Smooth muscle cell (in vitro differentiated cells): ENCODE data around the gene HTR3D. TPM values are rescaled to one million over a fixed set of nuclear protein-coding genes. Genes with fewer than 3 reads are reported as not detected.
"Not testable (repeated sequence)": the region's sequence is repeated elsewhere in the genome, so short reads cannot be mapped to it uniquely, and the experiment has no call there.

Source experiments
- DNase-seq: peaks from one replicate; lab custom pipeline; 2025; ENCODE audit not compliant: unreplicated experiment; lab: John Stamatoyannopoulos, UW
- H2AFZ ChIP-seq: fragments of 200-600 bp; sonication (generic); 2 replicates; pipeline ENCODE4 v1.6.0; 2016; ENCODE audit warnings: antibody characterized with exemption, low read depth, mild to moderate bottlenecking
- H3F3A ChIP-seq: fragments of 200-600 bp; sonication (generic); 2 replicates; pipeline ENCODE4 v1.6.0; 2017; ENCODE audit warnings: antibody characterized with exemption, low read depth
- H3K27ac ChIP-seq: fragments of 200-600 bp; sonication (generic); 2 replicates; pipeline ENCODE4 v1.5.1; 2016; ENCODE audit warnings: low read depth, mild to moderate bottlenecking
- H3K27me3 ChIP-seq: fragments of 200-600 bp; sonication (generic); 2 replicates; pipeline ENCODE4 v1.6.1; 2016; ENCODE audit warnings: low read depth, mild to moderate bottlenecking
- H3K36me3 ChIP-seq: fragments of 200-600 bp; sonication (generic); 2 replicates; pipeline ENCODE4 v1.5.1; 2016; ENCODE audit warnings: low read depth
- H3K4me1 ChIP-seq: fragments of 200-600 bp; sonication (generic); 2 replicates; pipeline ENCODE4 v1.5.1; 2016; ENCODE audit warnings: low read depth
- H3K4me2 ChIP-seq: fragments of 200-600 bp; sonication (generic); 2 replicates; pipeline ENCODE4 v1.6.0; 2016; ENCODE audit warnings: mild to moderate bottlenecking
- H3K4me3 ChIP-seq: fragments of 200-600 bp; sonication (generic); 2 replicates; pipeline ENCODE4 v1.5.1; 2016; ENCODE audit warnings: mild to moderate bottlenecking
- H3K79me2 ChIP-seq: fragments of 200-600 bp; sonication (generic); 2 replicates; pipeline ENCODE4 v1.6.0; 2016; ENCODE audit warnings: low read depth, mild to moderate bottlenecking
- H3K9ac ChIP-seq: fragments of 200-600 bp; sonication (generic); 2 replicates; pipeline ENCODE4 v1.6.0; 2016; ENCODE audit warnings: low read depth
- H3K9me3 ChIP-seq: fragments of 200-600 bp; sonication (generic); replicated peaks from 2 replicates; pipeline ENCODE4 v1.5.1; 2016; ENCODE audit warnings: low read depth
- H4K20me1 ChIP-seq: fragments of 200-600 bp; sonication (generic); 2 replicates; pipeline ENCODE4 v1.6.0; 2016; ENCODE audit warnings: low read depth
- CTCF ChIP-seq: fragments of 200-600 bp; sonication (generic); IDR thresholded peaks from 2 replicates; pipeline ENCODE4 v1.5.1; 2017; ENCODE audit warnings: borderline replicate concordance, mild to moderate bottlenecking, antibody characterized with exemption; ENCODE audit not compliant: insufficient read depth, poor library complexity, severe bottlenecking
- WGBS: methylation state at CpG from one replicate; pipeline ENCODE4 v1.1.7; 2016; ENCODE audit warnings: low lambda C conversion rate; 5-methylcytosine and 5-hydroxymethylcytosine counted together
- polyA plus RNA-seq: library from polyadenylated mRNA; unstranded; fragments of >200 nt; fragmentation: Nextera tagmentation; extraction: Ambion mirVana; gene quantifications from 2 replicates; pipeline ENCODE4 v1.2.1, GENCODE V29; 2016
- total RNA-seq: library from RNA; depleted of rRNA; stranded (reverse); fragments of >200 nt; gene quantifications from 2 replicates; pipeline ENCODE4 v1.2.3, GENCODE V29; 2014

The HTR3D gene
- total and polyA plus RNA-seq, 2 experiments from 2014 or later, result not detected

GRCh38 chr3:184004476-184004875 lies 27.1 kb upstream of the HTR3D start:
- Histone ChIP-seq H3K4me3 (no peak overlapping the region), H3K36me3 (peaks cover 2% of the 10 kb centered on the region), H3K4me1 (no peaks in the 10 kb centered on the region), H3K27me3 (no peaks in the 10 kb centered on the region), H3K9me3 (no peaks in the 10 kb centered on the region), H3K27ac (peak overlapping the region; percentile 72), H4K20me1 (no peaks in the 10 kb centered on the region), H3F3A (peaks cover 6% of the 10 kb centered on the region), H3K9ac (no peak overlapping the region), H2AFZ (no peak overlapping the region), H3K79me2 (no peaks in the 10 kb centered on the region), H3K4me2 (peak overlapping the region; percentile 24)
- 66% methylated on average over 2 of the region's 2 CpGs for WGBS
- no peak for DNase-seq
- TF ChIP-seq CTCF, result no peak

DNA sequence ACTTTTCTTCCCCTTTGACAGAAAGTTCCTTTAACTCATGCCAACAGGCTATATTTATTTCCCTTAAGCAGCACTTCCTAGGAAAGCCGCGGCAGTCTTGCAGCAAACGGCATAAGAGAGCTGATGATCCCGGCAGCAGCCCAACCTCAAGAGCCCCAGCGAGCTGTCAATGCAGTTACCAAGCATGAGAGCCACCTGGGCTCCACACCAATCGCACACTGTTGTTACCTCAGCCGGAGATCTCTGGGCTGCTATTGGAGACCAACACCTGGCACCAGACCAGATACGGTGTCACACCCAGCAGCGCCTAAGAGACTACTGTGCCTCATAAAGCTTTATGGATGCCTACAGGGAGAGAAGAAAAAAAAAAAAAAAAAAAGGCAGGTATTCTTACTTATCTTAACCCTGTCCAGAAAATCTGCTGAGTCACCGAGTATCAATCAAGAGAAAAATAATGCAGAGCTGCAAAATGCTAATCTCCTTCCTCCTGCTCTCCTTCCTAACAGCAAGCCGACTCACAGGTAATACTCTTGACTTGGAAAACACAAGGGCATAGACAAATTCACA lies 25.5 kb upstream of the HTR3D start:
- Histone ChIP-seq H3K9ac (no peak overlapping the region), H3K9me3 (no peaks in the 10 kb centered on the region), H3K4me3 (no peak overlapping the region), H3K4me2 (peak overlapping the region; percentile 5), H2AFZ (no peak overlapping the region), H3F3A (peaks cover 6% of the 10 kb centered on the region), H3K27ac (peak overlapping the region; percentile 37), H4K20me1 (no peaks in the 10 kb centered on the region), H3K79me2 (no peaks in the 10 kb centered on the region), H3K4me1 (no peaks in the 10 kb centered on the region), H3K36me3 (peaks cover 2% of the 10 kb centered on the region), H3K27me3 (no peaks in the 10 kb centered on the region)
- no peak for DNase-seq
- WGBS, result 68% methylated on average over 11 of the region's 11 CpGs
- TF ChIP-seq CTCF, result no peak

DNA sequence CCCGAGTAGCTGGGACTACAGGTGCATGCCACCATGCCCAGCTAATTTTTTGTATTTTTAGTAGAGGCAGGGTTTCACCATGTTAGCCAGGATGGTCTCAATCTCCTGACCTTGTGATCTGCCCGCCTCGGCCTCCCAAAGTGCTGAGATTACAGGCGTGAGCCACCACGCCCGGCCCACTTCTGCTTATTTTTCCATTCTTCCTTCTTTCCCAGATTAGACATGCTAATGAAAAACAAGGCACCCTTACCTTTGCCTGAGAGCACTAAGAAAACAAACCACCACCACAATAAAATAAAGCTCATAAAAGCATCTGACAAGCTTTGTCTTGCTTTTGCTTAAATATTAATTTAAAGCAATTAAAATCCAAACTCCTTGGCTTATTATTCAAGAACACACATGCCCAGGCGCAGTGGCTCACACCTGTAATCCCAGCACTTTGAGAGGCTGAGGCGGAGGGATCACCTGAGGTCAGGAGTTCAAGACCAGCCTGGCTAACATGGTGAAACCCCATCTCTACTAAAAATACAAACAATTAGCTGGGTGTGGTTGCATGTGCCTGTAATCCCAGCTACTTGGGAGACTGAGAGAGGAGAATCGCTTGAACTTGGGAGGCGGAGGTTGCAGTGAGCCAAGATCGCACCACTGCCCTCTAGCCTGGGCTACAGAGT lies 24.3 kb upstream of the HTR3D start:
- H3K9me3 ChIP-seq, H3K27me3 ChIP-seq, H3K79me2 ChIP-seq, H3K4me2 ChIP-seq, DNase-seq, H3K4me1 ChIP-seq, H2AFZ ChIP-seq, H3K27ac ChIP-seq, H3K9ac ChIP-seq, H3K4me3 ChIP-seq, H4K20me1 ChIP-seq, H3F3A ChIP-seq: not testable (repeated sequence)
- WGBS, result 93% methylated on average over 10 of the region's 11 CpGs
- peaks cover 10% of the 10 kb centered on the region for H3K36me3 ChIP-seq

DNA sequence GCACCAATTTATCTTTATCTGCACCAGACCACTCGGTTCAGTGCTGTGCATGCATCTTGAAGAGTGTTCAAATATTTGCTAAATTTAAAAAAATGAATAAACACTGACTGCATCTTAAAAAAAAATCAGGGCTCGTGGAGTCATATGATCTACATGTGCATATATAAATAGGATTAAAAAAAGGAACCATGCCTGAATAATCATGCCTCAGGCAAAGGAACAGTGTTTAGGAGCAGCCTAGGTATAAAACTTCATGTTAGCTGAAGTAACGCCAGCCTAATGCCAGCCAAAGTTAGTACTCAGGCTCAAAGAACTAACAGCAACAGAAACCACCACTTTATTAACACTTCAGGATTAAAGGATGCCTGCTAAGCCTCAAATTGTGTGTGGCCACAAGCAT lies 23.4 kb upstream of the HTR3D start:
- H3K79me2 ChIP-seq, result no peaks in the 10 kb centered on the region
- H3K4me3 ChIP-seq, result no peak overlapping the region
- H3K27ac ChIP-seq, result no peak overlapping the region
- H2AFZ ChIP-seq, result no peak overlapping the region
- TF ChIP-seq CTCF, result no peak
- no peak overlapping the region for H3K4me2 ChIP-seq
- WGBS, result 64% methylated on average over 3 of the region's 3 CpGs
- no peak overlapping the region for H3K9ac ChIP-seq
- no peaks in the 10 kb centered on the region for H3K4me1 ChIP-seq
- H3F3A ChIP-seq, result no peaks in the 10 kb centered on the region
- peaks cover 10% of the 10 kb centered on the region for H3K36me3 ChIP-seq
- DNase-seq, result no peak
- H3K9me3 ChIP-seq, result no peaks in the 10 kb centered on the region
- no peaks in the 10 kb centered on the region for H4K20me1 ChIP-seq
- no peaks in the 10 kb centered on the region for H3K27me3 ChIP-seq
